Bronchial epithelial cell (primary cell): ENCODE results near the gene MYO7A. TPM values are rescaled to one million over a fixed set of nuclear protein-coding genes. Genes with fewer than 3 reads are reported as not detected.

ENCODE experiments used
- DNase-seq: peaks from one replicate; pipeline ENCODE4 v3.0.0-alpha.2; 2010; ENCODE audit warnings: low read depth
- FAIRE-seq: peaks from 2 replicates; lab custom pipeline; 2011; peaks lifted over from hg19 to GRCh38; lab: Jason Lieb, UNC
- H3K27me3 ChIP-seq: 2 replicates; pipeline ENCODE4 v1.5.1; 2011; ENCODE audit warnings: low read length; ENCODE audit not compliant: control insufficient read depth, insufficient read depth
- H3K36me3 ChIP-seq: 2 replicates; pipeline ENCODE4 v1.5.1; 2011; ENCODE audit warnings: low read length; ENCODE audit not compliant: control insufficient read depth, insufficient read depth
- H3K4me3 ChIP-seq: 2 replicates; pipeline ENCODE4 v1.5.1; 2011; ENCODE audit warnings: mild to moderate bottlenecking, low read depth, low read length, control low read depth
- total RNA-seq: library from RNA; depleted of rRNA; stranded (reverse); fragments of >200 nt; gene quantifications from 2 replicates; pipeline ENCODE4 v1.2.1, GENCODE V29; 2014
- TF ChIP-seq, protein P1 (sequence below): IDR thresholded peaks from 2 replicates; pipeline ENCODE4 v1.5.1; 2011; ENCODE audit warnings: mild to moderate bottlenecking, moderate library complexity, low read length, control low read depth, inconsistent platforms; ENCODE audit not compliant: insufficient read depth, severe bottlenecking

MYO7A gene
- total RNA-seq, 1 donor from 2014 or later: under 0.01 TPM

DNA sequence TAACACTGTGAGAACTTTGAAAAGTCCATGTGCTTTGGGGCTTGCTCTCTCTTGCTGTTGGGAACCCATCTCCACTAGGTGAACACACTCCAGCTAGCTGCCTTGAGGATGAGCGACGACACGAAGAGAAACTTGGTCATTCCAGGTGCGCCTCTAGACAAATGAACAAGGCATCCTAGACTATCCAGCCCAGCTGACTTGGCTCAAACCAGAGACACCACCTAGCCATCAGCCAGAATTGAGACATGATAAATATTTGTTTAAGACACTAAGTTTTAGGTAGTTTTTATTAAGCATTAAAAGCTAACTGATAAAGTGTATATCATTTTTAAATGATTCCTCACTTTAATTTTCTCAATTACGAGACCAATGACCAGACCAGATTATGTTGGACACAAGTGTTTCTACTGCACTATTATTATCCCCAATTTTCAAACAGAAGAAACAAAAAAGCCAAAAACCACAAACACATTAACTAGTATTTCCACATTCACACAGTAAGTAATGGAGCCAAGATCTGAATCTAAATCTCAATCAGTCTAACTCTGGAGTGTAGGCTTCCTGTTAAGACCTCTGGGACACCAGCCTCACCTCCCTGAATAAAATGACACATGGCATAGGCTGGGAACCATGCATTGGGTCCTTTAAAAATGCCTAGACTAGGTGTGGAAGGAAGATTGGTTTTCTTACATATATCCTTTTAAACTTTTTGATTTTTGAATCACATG lies 103.0 kb downstream of the MYO7A start:
- TF ChIP-seq, protein P1, sequence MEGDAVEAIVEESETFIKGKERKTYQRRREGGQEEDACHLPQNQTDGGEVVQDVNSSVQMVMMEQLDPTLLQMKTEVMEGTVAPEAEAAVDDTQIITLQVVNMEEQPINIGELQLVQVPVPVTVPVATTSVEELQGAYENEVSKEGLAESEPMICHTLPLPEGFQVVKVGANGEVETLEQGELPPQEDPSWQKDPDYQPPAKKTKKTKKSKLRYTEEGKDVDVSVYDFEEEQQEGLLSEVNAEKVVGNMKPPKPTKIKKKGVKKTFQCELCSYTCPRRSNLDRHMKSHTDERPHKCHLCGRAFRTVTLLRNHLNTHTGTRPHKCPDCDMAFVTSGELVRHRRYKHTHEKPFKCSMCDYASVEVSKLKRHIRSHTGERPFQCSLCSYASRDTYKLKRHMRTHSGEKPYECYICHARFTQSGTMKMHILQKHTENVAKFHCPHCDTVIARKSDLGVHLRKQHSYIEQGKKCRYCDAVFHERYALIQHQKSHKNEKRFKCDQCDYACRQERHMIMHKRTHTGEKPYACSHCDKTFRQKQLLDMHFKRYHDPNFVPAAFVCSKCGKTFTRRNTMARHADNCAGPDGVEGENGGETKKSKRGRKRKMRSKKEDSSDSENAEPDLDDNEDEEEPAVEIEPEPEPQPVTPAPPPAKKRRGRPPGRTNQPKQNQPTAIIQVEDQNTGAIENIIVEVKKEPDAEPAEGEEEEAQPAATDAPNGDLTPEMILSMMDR: no peak
- H3K36me3 ChIP-seq: no peaks in the 10 kb centered on the region
- FAIRE-seq (no peak), DNase-seq (no peak)
- no peaks in the 10 kb centered on the region for H3K27me3 ChIP-seq
- H3K4me3 ChIP-seq: no peak overlapping the region

- TF ChIP-seq, protein P1: no peak
- H3K36me3 ChIP-seq: no peaks in the 10 kb centered on the region
- no peak overlapping the region for H3K4me3 ChIP-seq
- no peaks in the 10 kb centered on the region for H3K27me3 ChIP-seq
- no peak for FAIRE-seq
- DNase-seq: no peak
Observed at GRCh38 chr11:77231800-77232199, 103.8 kb downstream of the MYO7A start.

- H3K36me3 ChIP-seq: no peaks in the 10 kb centered on the region
- DNase-seq (no peak), FAIRE-seq (no peak)
- TF ChIP-seq, protein P1: no peak
- no peaks in the 10 kb centered on the region for H3K27me3 ChIP-seq
- H3K4me3 ChIP-seq: no peak overlapping the region
Observed at GRCh38 chr11:77232242-77232641, 104.2 kb downstream of the MYO7A start.

- TF ChIP-seq, protein P1: no peak
- Histone ChIP-seq H3K27me3 (no peaks in the 10 kb centered on the region), H3K36me3 (no peaks in the 10 kb centered on the region), H3K4me3 (no peak overlapping the region)
- FAIRE-seq (no peak), DNase-seq (no peak)
Observed at GRCh38 chr11:77233011-77233410, 105.0 kb downstream of the MYO7A start.

DNA sequence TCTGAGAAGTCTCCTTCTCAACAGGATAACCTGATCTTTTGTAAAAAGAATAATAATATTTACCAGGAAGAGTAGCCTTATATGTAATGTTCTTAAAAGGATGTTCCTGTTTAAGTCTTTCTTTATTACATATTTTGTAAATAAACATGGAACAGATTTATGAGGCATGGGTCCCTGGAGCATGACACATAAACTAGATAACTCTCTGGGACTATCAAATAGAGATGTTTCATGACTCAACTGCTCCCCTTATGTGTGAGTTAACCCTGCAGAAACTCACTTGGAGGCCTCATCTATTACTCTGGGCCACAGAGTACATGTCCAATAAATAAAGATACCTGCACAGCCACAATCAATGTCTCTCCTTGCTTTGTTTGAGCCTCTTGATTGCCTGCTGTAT lies 108.9 kb downstream of the MYO7A start:
- DNase-seq: no peak
- no peak overlapping the region for H3K4me3 ChIP-seq
- FAIRE-seq: no peak
- no peaks in the 10 kb centered on the region for H3K27me3 ChIP-seq
- TF ChIP-seq, protein P1: no peak
- H3K36me3 ChIP-seq: no peaks in the 10 kb centered on the region
